Measurements from ENCODE around the gene ATL1.

- no peak for TF ChIP-seq CTCF (IDR thresholded peaks at IDR 0.05; ENCODE audit: low read depth, low read length, poor library complexity, severe bottlenecking)
- TF ChIP-seq EZH2phosphoT487 (IDR thresholded peaks at IDR 0.05; ENCODE audit: borderline replicate concordance, low read length) = no peak
These were observed 30.4 kb upstream of the ATL1 start for GRCh38 chr14:50529288-50530179.
